ENCODE results near the gene AKAP8. TPM values are rescaled to one million over a fixed set of nuclear protein-coding genes. Genes with fewer than 3 reads are reported as not detected.
A peak's percentile ranks its signal among the peaks of the same experiment; 100 is the strongest.

The AKAP8 gene
- total and polyA plus RNA-seq, 7 donors: 15.9 to 42.8 (median 19.9) TPM

DNA sequence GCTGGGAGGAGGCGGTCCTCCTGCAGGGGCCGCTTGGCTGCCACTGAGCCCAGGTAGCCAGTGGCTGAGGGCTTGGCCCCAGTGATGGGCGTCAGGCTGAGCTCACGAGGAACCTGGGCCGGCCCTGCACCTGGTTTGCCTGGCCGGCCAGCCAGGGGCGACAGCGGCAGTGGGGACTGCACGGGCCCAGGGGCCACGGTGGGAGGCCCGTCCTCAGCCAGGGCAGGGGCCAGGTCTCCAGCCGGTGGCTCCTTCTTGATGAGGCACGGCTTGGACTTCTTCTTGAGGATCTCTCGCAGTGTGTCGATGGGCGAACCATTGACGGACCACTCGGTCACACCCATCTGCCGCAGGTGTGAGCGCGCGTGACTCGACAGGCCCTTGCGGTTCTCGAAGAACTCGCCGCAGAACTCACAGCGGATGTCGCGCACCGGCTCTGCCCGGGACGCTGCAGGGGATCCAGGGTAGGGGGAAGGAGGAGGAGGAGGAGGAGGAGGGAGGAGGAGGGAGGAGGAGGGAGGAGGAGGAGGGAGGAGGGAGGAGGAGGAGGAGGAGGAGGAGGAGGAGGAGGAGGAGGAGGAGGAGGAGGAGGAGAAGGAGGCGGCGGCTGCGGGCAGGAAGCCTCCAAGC is 45.8 kb upstream of the AKAP8 start:
- peaks cover 9 to 73% of the 10 kb centered on the region in 2 donors for H3K36me3 ChIP-seq (ENCODE audit: insufficient read depth in 1 of 2, low read depth in 1 of 2)
- intact Hi-C loops (cut with DNase I): no loop called here
- TF ChIP-seq, protein P1, sequence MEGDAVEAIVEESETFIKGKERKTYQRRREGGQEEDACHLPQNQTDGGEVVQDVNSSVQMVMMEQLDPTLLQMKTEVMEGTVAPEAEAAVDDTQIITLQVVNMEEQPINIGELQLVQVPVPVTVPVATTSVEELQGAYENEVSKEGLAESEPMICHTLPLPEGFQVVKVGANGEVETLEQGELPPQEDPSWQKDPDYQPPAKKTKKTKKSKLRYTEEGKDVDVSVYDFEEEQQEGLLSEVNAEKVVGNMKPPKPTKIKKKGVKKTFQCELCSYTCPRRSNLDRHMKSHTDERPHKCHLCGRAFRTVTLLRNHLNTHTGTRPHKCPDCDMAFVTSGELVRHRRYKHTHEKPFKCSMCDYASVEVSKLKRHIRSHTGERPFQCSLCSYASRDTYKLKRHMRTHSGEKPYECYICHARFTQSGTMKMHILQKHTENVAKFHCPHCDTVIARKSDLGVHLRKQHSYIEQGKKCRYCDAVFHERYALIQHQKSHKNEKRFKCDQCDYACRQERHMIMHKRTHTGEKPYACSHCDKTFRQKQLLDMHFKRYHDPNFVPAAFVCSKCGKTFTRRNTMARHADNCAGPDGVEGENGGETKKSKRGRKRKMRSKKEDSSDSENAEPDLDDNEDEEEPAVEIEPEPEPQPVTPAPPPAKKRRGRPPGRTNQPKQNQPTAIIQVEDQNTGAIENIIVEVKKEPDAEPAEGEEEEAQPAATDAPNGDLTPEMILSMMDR (IDR thresholded peaks at IDR 0.05): no peak

DNA sequence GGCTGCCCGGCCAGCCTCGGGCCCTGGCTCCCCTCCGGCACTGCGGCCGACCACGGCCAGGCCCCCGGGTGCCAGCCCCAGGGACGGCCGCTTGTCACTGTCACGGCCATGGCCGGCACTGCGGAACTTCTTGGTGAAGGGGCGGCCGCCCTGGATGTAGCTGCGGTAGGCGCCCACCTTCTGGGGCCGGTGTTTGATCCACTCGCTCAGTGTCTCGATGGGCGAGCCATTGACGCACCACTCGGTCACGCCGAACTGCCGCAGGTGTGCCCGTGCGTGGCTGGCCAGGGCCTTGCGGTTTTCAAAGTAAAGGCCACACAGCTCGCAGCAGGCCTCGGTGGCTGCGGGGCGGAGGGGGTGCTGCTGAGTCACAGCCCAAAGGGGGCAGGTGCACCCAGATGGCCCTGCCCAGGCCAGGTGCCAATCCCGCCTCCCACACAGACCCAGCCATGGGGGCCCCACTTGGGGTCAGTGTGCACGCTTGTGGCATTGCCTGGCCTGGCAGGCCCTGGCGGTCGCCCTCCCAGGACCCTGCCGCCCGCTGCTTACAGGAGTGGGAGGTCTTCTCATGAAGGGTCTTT is 45.2 kb upstream of the AKAP8 start:
- intact Hi-C loops (cut with DNase I): no loop called here

More for the DNA sequence above, 45.8 kb upstream of the AKAP8 start:
- DNase-seq (peak in 1 of 2 donors; percentile 51), ATAC-seq (no peak)
- peaks cover 20% of the 10 kb centered on the region for H3K4me1 ChIP-seq
- no peak overlapping the region for H3K4me3 ChIP-seq
- H3K27me3 ChIP-seq (ENCODE audit: insufficient read depth in 3 of 3, low read length in 2 of 3): no peaks in the 10 kb centered on the region
- H3K27ac ChIP-seq: no peak overlapping the region
- peaks cover 4% of the 10 kb centered on the region for H3K9me3 ChIP-seq
- 94 to 96% (median 94%) methylated on average over 27 to 36 of the region's 36 CpGs for WGBS, 3 donors

DNA sequence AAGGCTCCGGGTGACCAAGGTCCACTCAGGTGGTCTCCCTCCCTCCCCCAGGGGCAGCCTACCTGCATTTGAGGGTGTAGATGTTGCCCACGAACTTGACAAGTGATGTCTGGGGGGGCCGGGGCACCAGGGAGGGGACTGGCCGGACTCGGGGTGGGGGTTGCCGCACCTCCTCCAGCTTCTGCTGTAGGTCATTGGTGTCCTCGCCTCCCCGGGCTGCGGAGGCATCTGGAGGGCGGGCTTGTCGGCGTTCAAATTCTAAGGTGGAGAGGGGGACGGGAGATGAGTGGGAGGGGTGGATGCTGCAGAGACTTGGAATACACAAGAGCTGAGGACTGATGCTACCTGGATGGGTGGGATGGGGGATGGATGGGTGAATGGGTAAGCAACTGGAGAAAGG is 44.5 kb upstream of the AKAP8 start:
- Histone ChIP-seq H3K4me3 (no peak overlapping the region), H3K4me1 (peaks cover 24% of the 10 kb centered on the region), H3K27ac (no peak overlapping the region), H3K36me3 (ENCODE audit: insufficient read depth in 1 of 2, low read depth in 1 of 2) (peaks cover 9 to 66% of the 10 kb centered on the region in 2 donors), H3K9me3 (peaks cover 4% of the 10 kb centered on the region), H3K27me3 (ENCODE audit: insufficient read depth in 3 of 3, low read length in 2 of 3) (no peaks in the 10 kb centered on the region)
- no peak for ATAC-seq
- WGBS, 3 donors: 95 to 97% (median 96%) methylated on average over 13 of the region's 13 CpGs
- DNase-seq: peak in 1 of 2 donors; percentile 48
- TF ChIP-seq, protein P1 (IDR thresholded peaks at IDR 0.05): no peak
- intact Hi-C loops (cut with DNase I): no loop called here

More for the DNA sequence above, 45.2 kb upstream of the AKAP8 start:
- H3K36me3 ChIP-seq (ENCODE audit: insufficient read depth in 1 of 2, low read depth in 1 of 2): peaks cover 9 to 72% of the 10 kb centered on the region in 2 donors
- H3K27me3 ChIP-seq (ENCODE audit: insufficient read depth in 3 of 3, low read length in 2 of 3): no peaks in the 10 kb centered on the region
- peak in 1 of 2 donors; percentile 42 for DNase-seq
- H3K4me3 ChIP-seq: no peak overlapping the region
- H3K9me3 ChIP-seq: peaks cover 4% of the 10 kb centered on the region
- no peak for ATAC-seq
- peaks cover 18% of the 10 kb centered on the region for H3K4me1 ChIP-seq
- no peak overlapping the region for H3K27ac ChIP-seq
- TF ChIP-seq, protein P1 (IDR thresholded peaks at IDR 0.05): no peak
- WGBS, 3 donors: 96 to 98% (median 96%) methylated on average over 34 to 38 of the region's 38 CpGs

DNA sequence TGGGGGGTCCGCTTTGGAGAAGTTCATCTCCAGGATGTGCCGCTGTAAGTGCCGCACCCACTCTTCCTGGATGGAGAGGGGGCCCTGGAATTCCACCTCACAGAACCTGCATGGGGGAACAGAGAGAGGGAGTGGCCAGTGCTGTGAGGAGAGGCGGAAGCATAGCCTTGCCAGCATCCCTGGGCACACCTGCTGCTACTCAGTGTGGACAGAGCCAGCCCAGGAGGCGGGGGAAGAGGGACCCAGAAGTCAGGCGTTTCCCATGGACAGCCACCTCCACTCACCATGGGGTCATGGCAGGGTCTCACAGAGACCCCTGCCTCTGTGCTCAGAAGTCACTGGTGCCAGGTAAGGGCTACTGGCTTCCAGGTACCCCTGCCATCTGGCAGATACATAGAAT is 43.5 kb upstream of the AKAP8 start:
- WGBS, 3 donors: 97 to 100% (median 99%) methylated on average over 6 of the region's 6 CpGs
- TF ChIP-seq, protein P1 (IDR thresholded peaks at IDR 0.05): no peak
- Histone ChIP-seq H3K27me3 (ENCODE audit: insufficient read depth in 3 of 3, low read length in 2 of 3) (no peaks in the 10 kb centered on the region), H3K4me3 (no peak overlapping the region), H3K4me1 (peaks cover 24% of the 10 kb centered on the region), H3K27ac (no peak overlapping the region), H3K36me3 (ENCODE audit: insufficient read depth in 1 of 2, low read depth in 1 of 2) (peaks cover 9 to 56% of the 10 kb centered on the region in 2 donors), H3K9me3 (peaks cover 4% of the 10 kb centered on the region)
- intact Hi-C loops (cut with DNase I): no loop called here
- ATAC-seq (no peak), DNase-seq (peak in 1 of 2 donors; percentile 26)
